Measurements from ENCODE around the gene THADA.

DNA sequence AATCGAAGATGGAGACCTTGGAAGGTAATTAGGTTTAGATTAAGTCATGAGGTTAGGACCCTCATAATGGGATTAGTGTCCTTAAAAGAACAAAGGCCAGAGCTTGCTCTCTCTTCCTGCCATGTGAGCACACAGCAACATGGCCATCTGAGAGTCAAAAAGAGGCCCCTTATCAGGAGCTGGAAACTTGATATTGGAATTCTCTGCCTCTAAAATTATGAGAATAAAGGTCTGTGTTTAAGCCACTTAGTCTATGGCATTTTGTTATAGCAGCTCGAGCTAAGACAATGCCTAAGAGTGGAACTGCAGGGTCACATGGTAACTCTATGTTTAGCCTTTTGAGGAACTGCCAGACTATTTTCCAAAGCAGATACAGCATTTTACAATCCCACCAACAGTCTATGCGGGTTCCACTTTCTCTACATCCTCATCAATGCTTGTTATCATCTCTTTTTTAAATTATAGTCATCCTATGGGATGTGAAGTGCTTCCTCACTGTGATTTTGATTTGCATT, 42.4 kb downstream of the THADA start:
- TF ChIP-seq, protein P1, sequence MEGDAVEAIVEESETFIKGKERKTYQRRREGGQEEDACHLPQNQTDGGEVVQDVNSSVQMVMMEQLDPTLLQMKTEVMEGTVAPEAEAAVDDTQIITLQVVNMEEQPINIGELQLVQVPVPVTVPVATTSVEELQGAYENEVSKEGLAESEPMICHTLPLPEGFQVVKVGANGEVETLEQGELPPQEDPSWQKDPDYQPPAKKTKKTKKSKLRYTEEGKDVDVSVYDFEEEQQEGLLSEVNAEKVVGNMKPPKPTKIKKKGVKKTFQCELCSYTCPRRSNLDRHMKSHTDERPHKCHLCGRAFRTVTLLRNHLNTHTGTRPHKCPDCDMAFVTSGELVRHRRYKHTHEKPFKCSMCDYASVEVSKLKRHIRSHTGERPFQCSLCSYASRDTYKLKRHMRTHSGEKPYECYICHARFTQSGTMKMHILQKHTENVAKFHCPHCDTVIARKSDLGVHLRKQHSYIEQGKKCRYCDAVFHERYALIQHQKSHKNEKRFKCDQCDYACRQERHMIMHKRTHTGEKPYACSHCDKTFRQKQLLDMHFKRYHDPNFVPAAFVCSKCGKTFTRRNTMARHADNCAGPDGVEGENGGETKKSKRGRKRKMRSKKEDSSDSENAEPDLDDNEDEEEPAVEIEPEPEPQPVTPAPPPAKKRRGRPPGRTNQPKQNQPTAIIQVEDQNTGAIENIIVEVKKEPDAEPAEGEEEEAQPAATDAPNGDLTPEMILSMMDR (IDR thresholded peaks at IDR 0.05; ENCODE audit: poor library complexity) = no peak
- no peak for TF ChIP-seq EZH2 (IDR thresholded peaks at IDR 0.05; ENCODE audit: borderline replicate concordance)

All from hepatocyte (in vitro differentiated cells).